Upper lobe of left lung (tissue), 6 donors: ENCODE measurements around the gene TAS2R30. TPM values are rescaled to one million over a fixed set of nuclear protein-coding genes. Genes with fewer than 3 reads are reported as not detected.

Source experiments
- ATAC-seq, 2 donors: fragments of 200-7000 bp; cut with Tn5 transposase; one replicate each; pipeline ENCODE4 v1.9.1; 2022; ENCODE audit warnings: mild to moderate bottlenecking in 2 of 2, moderate library complexity in 2 of 2; ENCODE audit not compliant: low FRiP score in 2 of 2
- DNase-seq, 2 donors: peaks; one replicate each; pipeline ENCODE4 v3.0.0-alpha.2; 2019 to 2020
- H3K27ac ChIP-seq, 4 donors: fragments of 200-600 bp; sonication (generic); one replicate each; pipeline ENCODE4 v1.5.1; 2016 to 2019
- H3K27me3 ChIP-seq, 4 donors: fragments of 200-600 bp; sonication (generic); one replicate each; pipeline ENCODE4 v1.5.1; 2017 to 2019
- H3K36me3 ChIP-seq, 4 donors: fragments of 200-600 bp; sonication (generic); one replicate each; pipeline ENCODE4 v1.5.1; 2016 to 2019
- H3K4me1 ChIP-seq, 4 donors: fragments of 200-600 bp; sonication (generic); one replicate each; pipeline ENCODE4 v1.5.1; 2018 to 2019
- H3K4me3 ChIP-seq, 4 donors: fragments of 200-600 bp; sonication (generic); one replicate each; pipeline ENCODE4 v1.5.1; 2017 to 2019; ENCODE audit warnings: mild to moderate bottlenecking in 2 of 4, moderate library complexity in 1 of 4
- H3K9me3 ChIP-seq, 4 donors: fragments of 200-600 bp; sonication (generic); one replicate each; pipeline ENCODE4 v1.5.1; 2018 to 2019
- EP300 ChIP-seq, 4 donors: sonication (generic); formaldehyde crosslinking; IDR thresholded peaks; one replicate each; pipeline ENCODE4 v1.5.1; 2017; ENCODE audit warnings: antibody characterized with exemption in 4 of 4, control low read depth in 2 of 4
- POLR2A ChIP-seq, 4 donors: fragments of 450-650 bp; IDR thresholded peaks; one replicate each; pipeline ENCODE4 v1.5.1; 2016 to 2017; ENCODE audit warnings: antibody characterized with exemption in 4 of 4, mild to moderate bottlenecking in 2 of 4
- POLR2AphosphoS5 ChIP-seq, 2 donors: sonication (generic); formaldehyde crosslinking; IDR thresholded peaks; one replicate each; pipeline ENCODE4 v1.5.1; 2017; ENCODE audit warnings: antibody characterized with exemption in 2 of 2
- WGBS, 2 donors: methylation state at CpG; one replicate each; pipeline ENCODE4 v1.1.5; 2017 to 2018; 5-methylcytosine and 5-hydroxymethylcytosine counted together
- total RNA-seq, 6 donors: library from RNA; depleted of rRNA in 4 of 6; stranded (reverse); fragments of >200 nt in 4 of 6; gene quantifications; one replicate each; pipeline versions ENCODE4 v1.1.0 to v1.2.1, GENCODE V29; 2016 to 2021
- TF ChIP-seq, protein P1 (sequence below), 6 experiments: fragments of 450-650 bp in 4 of 6; fragments of 200-600 bp in 2 of 6; sonication (generic) in 2 of 6; IDR thresholded peaks; one replicate each; pipeline ENCODE4 v1.5.1; 2016 to 2019; ENCODE audit warnings: antibody characterized with exemption in 6 of 6
- donor health status: DM: no; HTN: no; CAD: no; lungs with moderate emphysema.
- donor health status: DM: no; HTN: yes; CAD: no; lungs with severe emphysema.

Gene TAS2R30
- total RNA-seq, 6 donors from 2014 or later: 1.4 to 20.2 (median 6.0) TPM

DNA sequence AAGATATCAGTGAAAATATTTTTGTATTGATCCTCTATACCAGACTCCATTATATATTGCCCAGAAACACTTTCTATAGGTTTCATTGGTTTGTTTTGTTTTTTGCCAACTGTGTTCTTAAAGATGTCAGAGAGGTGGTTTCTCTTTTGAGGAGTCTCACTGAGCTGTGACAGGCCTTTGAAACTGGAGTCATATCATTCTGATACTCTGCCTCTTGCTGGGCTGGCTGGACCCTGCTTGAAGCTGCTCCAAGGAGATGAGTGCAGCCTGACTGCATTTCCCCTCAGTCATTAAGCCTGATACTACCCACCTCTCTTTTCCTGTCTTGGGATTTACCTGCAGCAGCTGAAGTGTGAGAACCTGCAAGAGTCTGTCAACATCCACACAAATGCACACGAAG is 16.4 kb upstream of the TAS2R30 start:
- no peak overlapping the region for H3K27ac ChIP-seq
- 50 to 71% methylated on average over 1 of the region's 1 CpG for WGBS, 2 donors
- H3K27me3 ChIP-seq: no peaks in the 10 kb centered on the region
- TF ChIP-seq POLR2A (IDR thresholded peaks at IDR 0.05): no peak
- TF ChIP-seq EP300 (IDR thresholded peaks at IDR 0.05): no peak
- TF ChIP-seq, protein P1, sequence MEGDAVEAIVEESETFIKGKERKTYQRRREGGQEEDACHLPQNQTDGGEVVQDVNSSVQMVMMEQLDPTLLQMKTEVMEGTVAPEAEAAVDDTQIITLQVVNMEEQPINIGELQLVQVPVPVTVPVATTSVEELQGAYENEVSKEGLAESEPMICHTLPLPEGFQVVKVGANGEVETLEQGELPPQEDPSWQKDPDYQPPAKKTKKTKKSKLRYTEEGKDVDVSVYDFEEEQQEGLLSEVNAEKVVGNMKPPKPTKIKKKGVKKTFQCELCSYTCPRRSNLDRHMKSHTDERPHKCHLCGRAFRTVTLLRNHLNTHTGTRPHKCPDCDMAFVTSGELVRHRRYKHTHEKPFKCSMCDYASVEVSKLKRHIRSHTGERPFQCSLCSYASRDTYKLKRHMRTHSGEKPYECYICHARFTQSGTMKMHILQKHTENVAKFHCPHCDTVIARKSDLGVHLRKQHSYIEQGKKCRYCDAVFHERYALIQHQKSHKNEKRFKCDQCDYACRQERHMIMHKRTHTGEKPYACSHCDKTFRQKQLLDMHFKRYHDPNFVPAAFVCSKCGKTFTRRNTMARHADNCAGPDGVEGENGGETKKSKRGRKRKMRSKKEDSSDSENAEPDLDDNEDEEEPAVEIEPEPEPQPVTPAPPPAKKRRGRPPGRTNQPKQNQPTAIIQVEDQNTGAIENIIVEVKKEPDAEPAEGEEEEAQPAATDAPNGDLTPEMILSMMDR (IDR thresholded peaks at IDR 0.05): no peak
- no peak for TF ChIP-seq POLR2AphosphoS5 (IDR thresholded peaks at IDR 0.05)
- no peaks in the 10 kb centered on the region for H3K36me3 ChIP-seq
- DNase-seq (no peak), ATAC-seq (no peak)
- no peaks in the 10 kb centered on the region for H3K9me3 ChIP-seq
- H3K4me3 ChIP-seq: no peak overlapping the region
- no peaks in the 10 kb centered on the region for H3K4me1 ChIP-seq

DNA sequence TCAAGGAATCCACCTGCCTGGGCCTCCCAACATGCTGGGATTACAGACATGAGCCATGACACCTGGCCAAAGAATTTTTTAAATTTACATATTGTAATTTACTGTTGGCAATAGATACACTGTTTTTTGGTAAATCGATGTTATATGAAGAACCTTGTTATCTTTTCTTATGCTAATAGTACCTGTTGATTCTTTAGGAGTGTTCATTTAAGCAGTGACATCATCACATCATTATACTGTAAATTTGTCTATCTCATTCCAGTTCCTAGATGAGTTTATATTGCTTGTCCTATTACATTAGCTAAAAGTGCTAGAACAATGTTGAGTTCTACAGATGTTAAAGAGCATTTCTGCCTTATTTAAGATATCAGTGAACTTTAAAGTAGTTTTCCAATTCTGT is 13.0 kb upstream of the TAS2R30 start:
- H3K4me1 ChIP-seq: no peaks in the 10 kb centered on the region
- no peak overlapping the region for H3K4me3 ChIP-seq
- 98 to 100% methylated on average over 1 of the region's 1 CpG for WGBS, 2 donors
- H3K27ac ChIP-seq: no peak overlapping the region
- ATAC-seq (no peak), DNase-seq (no peak)
- H3K27me3 ChIP-seq: no peaks in the 10 kb centered on the region
- TF ChIP-seq POLR2A (IDR thresholded peaks at IDR 0.05) (no peak), POLR2AphosphoS5 (IDR thresholded peaks at IDR 0.05) (no peak), EP300 (IDR thresholded peaks at IDR 0.05) (no peak)
- TF ChIP-seq, protein P1 (IDR thresholded peaks at IDR 0.05): no peak
- H3K9me3 ChIP-seq: peaks cover 0 to 14% (median 8%) of the 10 kb centered on the region in 4 donors
- no peaks in the 10 kb centered on the region for H3K36me3 ChIP-seq

DNA sequence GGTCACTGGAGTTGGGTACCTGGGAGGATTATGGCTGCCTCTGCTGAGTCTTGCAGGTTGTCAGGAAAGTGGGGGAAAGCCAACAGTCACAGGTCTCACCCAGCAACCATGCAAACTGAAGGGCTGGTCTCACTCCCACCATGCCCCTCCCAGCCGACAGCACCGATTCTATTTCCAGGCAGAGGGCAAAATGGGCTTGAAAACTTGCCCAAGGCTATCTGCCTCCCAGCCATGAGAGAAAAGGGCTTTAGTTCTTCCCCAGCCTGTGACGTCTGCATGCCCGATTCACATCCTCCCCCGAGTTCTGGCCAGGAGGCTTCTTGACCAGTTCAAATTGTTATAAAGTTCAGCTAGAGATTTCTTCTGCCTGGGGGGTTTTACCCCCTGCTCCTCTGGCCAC is 9.9 kb upstream of the TAS2R30 start:
- H3K4me3 ChIP-seq: no peak overlapping the region
- no peak overlapping the region for H3K27ac ChIP-seq
- no peak for TF ChIP-seq POLR2A (IDR thresholded peaks at IDR 0.05)
- no peak for TF ChIP-seq POLR2AphosphoS5 (IDR thresholded peaks at IDR 0.05)
- no peaks in the 10 kb centered on the region for H3K4me1 ChIP-seq
- no peak for ATAC-seq
- no peaks in the 10 kb centered on the region for H3K27me3 ChIP-seq
- 97 to 98% methylated on average over 5 of the region's 5 CpGs for WGBS, 2 donors
- no peak for DNase-seq
- peaks cover 0 to 14% (median 8%) of the 10 kb centered on the region in 4 donors for H3K9me3 ChIP-seq
- no peaks in the 10 kb centered on the region for H3K36me3 ChIP-seq

DNA sequence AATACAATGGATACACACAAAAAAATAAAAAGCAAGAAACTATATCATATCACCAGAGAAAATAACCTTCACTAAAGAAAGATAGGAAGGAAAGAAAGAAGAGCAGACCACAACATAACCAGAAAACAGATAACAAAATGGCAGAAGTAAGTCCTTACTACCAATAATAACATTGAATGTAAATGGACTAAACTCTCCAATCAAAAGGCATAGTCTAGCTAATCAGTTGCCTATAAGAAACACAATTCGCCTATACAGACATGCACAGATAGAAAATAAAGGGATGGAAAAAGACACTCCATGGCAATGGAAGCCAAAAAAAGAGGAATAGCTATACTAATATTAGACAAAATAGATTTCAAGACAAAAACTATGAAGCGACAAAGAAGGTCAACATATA is 8.9 kb upstream of the TAS2R30 start:
- no peak for TF ChIP-seq EP300 (IDR thresholded peaks at IDR 0.05)
- TF ChIP-seq POLR2A (IDR thresholded peaks at IDR 0.05): no peak
- TF ChIP-seq, protein P1 (IDR thresholded peaks at IDR 0.05): no peak
- no peak for TF ChIP-seq POLR2AphosphoS5 (IDR thresholded peaks at IDR 0.05)
- H3K27me3 ChIP-seq: no peaks in the 10 kb centered on the region
- WGBS, 2 donors: 95 to 100% methylated on average over 2 of the region's 2 CpGs

DNA sequence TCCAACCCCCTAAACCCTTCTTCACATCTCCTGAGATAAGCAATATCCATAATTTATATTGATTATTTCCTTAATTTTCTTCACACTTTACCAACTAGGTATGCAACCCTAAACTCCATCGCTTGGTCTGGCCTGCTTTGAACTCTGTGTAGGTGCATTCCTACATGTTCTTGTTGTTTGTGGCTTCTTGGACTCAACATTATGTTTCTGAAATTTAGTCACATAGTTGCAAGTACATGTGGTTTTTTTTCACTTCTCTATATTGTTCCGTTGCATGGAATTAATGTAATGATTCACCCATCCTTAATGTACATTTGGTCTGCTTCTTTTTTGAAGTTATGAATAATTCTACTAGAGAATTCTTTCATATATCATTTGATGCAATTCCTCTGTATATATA is 1.6 kb upstream of the TAS2R30 start:
- TF ChIP-seq, protein P1 (IDR thresholded peaks at IDR 0.05): no peak
- no peak for TF ChIP-seq POLR2AphosphoS5 (IDR thresholded peaks at IDR 0.05)
- no peak for TF ChIP-seq EP300 (IDR thresholded peaks at IDR 0.05)
- no peak for TF ChIP-seq POLR2A (IDR thresholded peaks at IDR 0.05)
- Histone ChIP-seq H3K27me3 (no peaks in the 10 kb centered on the region), H3K4me1 (no peaks in the 10 kb centered on the region), H3K36me3 (no peaks in the 10 kb centered on the region), H3K27ac (no peak overlapping the region), H3K4me3 (no peak overlapping the region), H3K9me3 (no peaks in the 10 kb centered on the region)
- 85% methylated on average over 2 of the region's 2 CpGs for WGBS, 2 donors
- no peak for DNase-seq
- ATAC-seq: no peak

More for the DNA sequence above, 8.9 kb upstream of the TAS2R30 start:
- Histone ChIP-seq H3K4me3 (no peak overlapping the region), H3K9me3 (peaks cover 0 to 14% (median 8%) of the 10 kb centered on the region in 4 donors), H3K36me3 (no peaks in the 10 kb centered on the region), H3K27ac (no peak overlapping the region), H3K4me1 (no peaks in the 10 kb centered on the region)
- DNase-seq (no peak), ATAC-seq (no peak)
